Hypothalamus (tissue), 51 donors: ENCODE measurements around the gene ZNF106.

Source experiments
- DNase-seq, 51 donors: peaks; one replicate each; lab custom pipeline; 2025; lab: John Stamatoyannopoulos, UW

The ZNF106 gene

DNA sequence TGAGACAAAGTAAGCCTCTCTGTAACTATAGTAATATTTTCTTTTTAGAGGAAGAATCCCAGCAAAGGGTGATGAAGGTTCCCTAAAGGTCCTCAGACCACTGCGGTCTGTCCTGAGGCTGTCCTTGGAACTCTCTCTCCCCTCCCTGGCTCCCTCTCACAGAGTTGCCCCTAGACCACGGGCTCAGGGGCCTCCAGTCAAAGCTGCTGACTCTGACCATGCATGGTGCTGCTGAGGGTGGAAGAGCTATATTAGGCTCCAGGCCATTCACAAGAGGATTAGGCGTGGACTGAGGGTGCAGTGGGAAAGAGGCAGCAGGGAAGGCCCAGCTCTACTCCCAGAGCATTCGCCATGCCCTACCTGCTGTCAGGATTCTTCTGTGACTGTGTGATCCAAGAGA is 117.0 kb downstream of the ZNF106 start:
- no peak for DNase-seq

DNA sequence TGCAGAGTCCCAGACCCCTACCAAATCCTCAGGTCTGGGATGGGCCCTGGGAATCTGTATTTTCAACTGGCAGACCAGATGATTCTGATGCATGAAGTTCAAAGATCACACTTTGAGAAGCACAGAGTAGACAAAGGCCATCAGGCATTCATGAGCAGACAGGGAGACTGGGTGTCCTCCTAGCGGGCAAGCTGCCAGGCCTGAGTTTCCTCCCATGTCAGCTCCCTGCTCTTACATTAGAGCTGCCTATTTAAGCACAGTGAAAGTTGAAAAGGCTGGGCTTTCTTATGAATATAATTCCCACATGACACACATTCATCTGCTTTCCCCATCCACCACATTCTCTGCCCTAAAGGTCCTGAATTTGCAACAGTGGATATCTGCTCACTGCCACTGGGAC is 117.7 kb downstream of the ZNF106 start:
- DNase-seq: peak in 5 of 51 donors; percentile 1 to 21 (median 3)

DNA sequence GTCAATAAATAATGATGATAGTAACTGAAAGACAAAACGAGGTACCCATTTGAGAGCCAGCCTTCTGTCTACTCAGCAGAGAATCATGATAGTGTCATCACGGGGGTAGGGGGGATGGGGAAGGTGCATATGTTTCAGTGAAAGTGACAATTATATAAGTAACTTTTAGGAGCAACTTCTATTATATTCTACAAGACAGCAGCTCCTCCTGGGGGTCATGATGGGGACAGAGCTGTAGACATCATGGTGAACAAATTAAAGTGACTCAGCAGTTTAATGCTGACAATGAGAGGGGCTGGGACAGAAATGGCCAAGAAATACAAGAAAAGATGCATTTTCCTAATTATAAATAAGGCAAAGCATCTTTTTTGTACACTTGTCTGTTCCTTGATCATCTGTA is 119.8 kb downstream of the ZNF106 start:
- DNase-seq: no peak

DNA sequence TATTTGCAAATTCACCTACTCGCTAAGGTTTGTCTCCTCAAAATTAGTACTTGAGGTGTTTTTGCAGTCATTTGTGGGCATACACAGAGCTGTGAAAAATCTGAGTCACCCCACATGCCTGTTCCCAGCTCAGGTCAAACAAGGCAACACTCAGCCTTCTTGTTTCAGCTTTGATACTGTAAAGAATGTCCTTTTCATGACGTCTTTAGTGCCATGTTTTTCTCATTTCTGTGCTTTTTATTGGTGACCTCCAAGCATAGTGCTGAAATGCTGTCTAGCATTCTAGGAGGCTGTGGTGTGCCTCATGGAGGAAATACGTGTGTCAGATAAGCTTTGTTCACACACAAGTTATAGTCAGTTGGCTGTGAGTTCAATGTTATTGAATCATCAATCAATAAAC is 122.8 kb downstream of the ZNF106 start:
- DNase-seq: no peak

DNA sequence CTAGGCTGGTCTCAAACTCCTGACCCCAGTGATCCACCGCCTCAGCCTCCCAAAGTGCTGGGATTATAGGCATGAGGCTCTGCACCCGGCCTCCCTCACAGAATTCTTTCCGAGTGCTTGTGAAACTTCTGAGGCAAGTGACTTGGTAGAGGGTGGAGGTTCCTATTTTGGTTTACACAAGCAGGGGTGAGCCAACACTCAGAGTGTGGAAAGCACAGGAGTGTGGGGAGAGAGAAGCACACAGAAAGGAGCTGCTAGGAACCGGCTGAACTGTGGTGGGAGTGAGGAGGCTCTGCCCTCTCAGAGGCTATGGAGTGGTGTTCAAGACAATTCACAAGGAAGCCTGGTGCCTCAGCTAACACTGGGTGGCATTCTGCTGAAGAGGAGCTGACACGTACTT is 123.9 kb downstream of the ZNF106 start:
- DNase-seq: no peak

DNA sequence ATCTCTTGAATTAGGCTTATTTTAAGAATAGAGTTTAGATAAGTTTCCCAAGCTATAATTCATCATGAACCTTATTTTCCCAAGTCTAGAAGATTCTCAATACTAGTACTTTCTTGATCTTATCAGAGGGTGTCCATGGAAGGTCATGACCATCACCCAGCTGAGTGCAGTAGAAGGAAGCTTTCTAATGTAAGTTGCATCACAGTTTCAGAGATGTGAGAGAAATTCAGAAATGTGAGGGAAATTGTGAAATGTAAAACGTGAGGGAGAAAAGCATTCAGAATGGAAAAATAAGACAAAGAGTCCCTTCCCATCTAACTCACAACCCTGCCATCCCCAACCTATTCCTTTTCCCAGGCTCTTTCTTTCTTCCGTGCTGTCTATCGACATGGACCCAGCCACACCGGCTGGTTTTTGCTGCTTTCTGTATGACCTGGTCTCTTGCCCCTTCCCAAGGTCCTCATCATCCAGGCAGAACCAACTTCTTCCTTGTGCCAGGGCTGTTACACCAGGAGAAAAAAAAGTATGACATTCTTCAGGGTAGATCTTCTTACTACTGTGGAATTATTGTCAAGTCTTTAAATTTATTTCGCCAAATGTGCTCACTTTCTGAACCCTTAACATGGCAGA is 124.9 kb downstream of the ZNF106 start:
- DNase-seq: no peak

DNA sequence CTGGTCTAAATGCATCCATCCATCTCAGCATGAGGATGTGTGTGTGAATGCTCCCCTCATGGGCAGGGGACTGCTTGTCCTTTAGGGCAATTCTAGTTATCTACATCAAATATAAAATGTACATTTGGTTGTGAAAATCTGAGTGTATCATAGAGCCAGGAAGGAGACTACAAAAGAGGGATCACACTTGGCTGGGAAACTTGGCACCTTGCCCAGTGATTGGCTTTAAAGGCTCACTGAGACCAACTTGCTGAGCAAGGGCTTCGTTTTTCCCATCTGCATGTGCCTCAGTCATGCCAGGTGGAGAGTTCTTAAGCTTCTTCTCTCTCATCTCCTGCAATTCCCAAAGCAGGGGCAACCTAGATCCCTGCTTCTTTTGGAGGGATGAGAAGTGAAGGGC is 126.4 kb downstream of the ZNF106 start:
- peak in 18 of 51 donors; percentile 0 to 41 (median 11) for DNase-seq

DNA sequence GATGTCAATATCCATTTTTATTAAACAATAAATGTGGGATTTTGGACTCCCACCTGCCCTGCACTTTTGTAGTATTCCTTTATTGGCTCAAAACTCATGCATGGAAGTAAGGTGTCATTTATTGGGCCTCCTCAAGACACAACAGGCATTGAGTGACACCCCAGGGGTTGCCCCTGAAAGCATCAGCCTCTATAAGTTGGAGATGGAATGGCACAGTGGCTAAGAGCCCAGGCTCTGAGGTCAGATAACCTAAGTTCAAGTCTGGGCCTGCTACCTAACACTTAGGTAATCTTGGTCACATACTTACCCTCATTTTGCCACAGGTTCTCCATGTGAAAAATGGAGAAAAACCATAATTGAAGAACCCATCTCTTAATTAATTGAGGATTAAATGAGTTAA is 127.0 kb downstream of the ZNF106 start:
- no peak for DNase-seq

DNA sequence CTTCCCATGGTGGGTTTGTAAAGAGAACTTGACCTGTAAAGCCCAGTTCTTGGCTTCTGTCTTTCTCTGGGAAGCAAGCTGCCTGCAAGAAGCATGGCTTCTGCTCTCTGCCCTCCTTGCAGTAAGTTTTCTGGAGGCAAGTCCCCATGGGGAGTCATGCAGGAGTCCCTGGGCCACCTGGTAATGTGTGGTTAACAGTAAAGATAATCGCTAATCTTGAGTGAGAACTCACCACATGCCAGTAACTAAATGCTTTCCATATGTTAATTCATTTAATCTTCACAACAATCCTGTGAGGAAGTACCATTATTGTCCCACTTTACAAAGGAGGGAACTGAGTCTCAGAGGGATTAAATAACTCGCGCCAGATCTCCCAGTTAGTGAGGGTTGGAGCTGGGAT is 127.5 kb downstream of the ZNF106 start:
- no peak for DNase-seq
